Neural cell (in vitro differentiated cells): ENCODE data around the gene FRMD1. TPM values are rescaled to one million over a fixed set of nuclear protein-coding genes. Genes with fewer than 3 reads are reported as not detected.

Experiments
- H2AFZ ChIP-seq: fragments of 200-600, 300-800 bp; sonication (generic), shearing (Covaris generic); 2 replicates; pipeline ENCODE4 v1.6.0; 2014; ENCODE audit warnings: low read depth, mild to moderate bottlenecking, antibody characterized with exemption, low read length, moderate library complexity
- H3F3A ChIP-seq: fragments of 200-600 bp; shearing (Covaris generic); 2 replicates; pipeline ENCODE4 v1.6.1; 2016; ENCODE audit warnings: mild to moderate bottlenecking, moderate library complexity, mixed read lengths, antibody characterized with exemption, low read length; ENCODE audit not compliant: insufficient read depth, poor library complexity, severe bottlenecking
- H3K27ac ChIP-seq: fragments of 200-600, 300-800 bp; sonication (generic), shearing (Covaris generic); 2 replicates; pipeline ENCODE4 v1.5.1; 2014; ENCODE audit warnings: mild to moderate bottlenecking, low read length, moderate library complexity
- H3K27me3 ChIP-seq: fragments of 300-800, 200-600 bp; sonication (generic), shearing (Covaris generic); 2 replicates; pipeline ENCODE4 v1.6.0; 2014; ENCODE audit warnings: mild to moderate bottlenecking, low read depth, low read length, moderate library complexity; ENCODE audit not compliant: insufficient read depth
- H3K36me3 ChIP-seq: fragments of 300-800, 200-600 bp; sonication (generic), shearing (Covaris generic); 2 replicates; pipeline ENCODE4 v1.5.1; 2014; ENCODE audit warnings: mild to moderate bottlenecking, antibody characterized with exemption, low read length, moderate library complexity; ENCODE audit not compliant: insufficient read depth
- H3K4me2 ChIP-seq: fragments of 300-800, 200-600 bp; sonication (generic), shearing (Covaris generic); 2 replicates; pipeline ENCODE4 v1.6.0; 2014; ENCODE audit warnings: mild to moderate bottlenecking, low read length
- H3K4me3 ChIP-seq: fragments of 300-800, 200-600 bp; sonication (generic), shearing (Covaris generic); 2 replicates; pipeline ENCODE4 v1.5.1; 2014; ENCODE audit warnings: mild to moderate bottlenecking, low read length, moderate library complexity
- H3K79me2 ChIP-seq: fragments of 200-600 bp; shearing (Covaris generic); replicated peaks from 2 replicates; pipeline ENCODE4 v1.6.0; 2014; ENCODE audit warnings: mild to moderate bottlenecking, low read length, moderate library complexity; ENCODE audit not compliant: insufficient read depth
- H3K9ac ChIP-seq: fragments of 300-800, 200-600 bp; sonication (generic), shearing (Covaris generic); 2 replicates; pipeline ENCODE4 v1.6.1; 2016; ENCODE audit warnings: mild to moderate bottlenecking, low read length, mixed read lengths
- H3K9me2 ChIP-seq: fragments of 200-600 bp; shearing (Covaris generic); 2 replicates; pipeline ENCODE4 v1.6.1; 2016; ENCODE audit warnings: mild to moderate bottlenecking, low read length, mixed read lengths; ENCODE audit not compliant: insufficient read depth
- H3K9me3 ChIP-seq: fragments of 200-600, 300-800 bp; sonication (generic), shearing (Covaris generic); 2 replicates; pipeline ENCODE4 v1.6.1; 2016; ENCODE audit warnings: mild to moderate bottlenecking, mixed run types, low read length, moderate library complexity, mixed read lengths
- H4K20me1 ChIP-seq: fragments of 200-600 bp; shearing (Covaris generic); 2 replicates; pipeline ENCODE4 v1.6.1; 2016; ENCODE audit warnings: mild to moderate bottlenecking, mixed run types; ENCODE audit not compliant: insufficient read depth
- CTCF ChIP-seq: fragments of 450-650 bp; IDR thresholded peaks from 2 replicates; pipeline ENCODE4 v1.5.1; 2014; ENCODE audit warnings: antibody characterized with exemption, mild to moderate bottlenecking, moderate library complexity; ENCODE audit not compliant: poor library complexity, severe bottlenecking
- EP300 ChIP-seq: fragments of 450-650 bp; conservative IDR thresholded peaks from 2 replicates; pipeline ENCODE4 v1.6.1; 2014; ENCODE audit warnings: antibody characterized with exemption, mild to moderate bottlenecking, moderate library complexity; ENCODE audit not compliant: poor library complexity, severe bottlenecking
- EZH2 ChIP-seq: fragments of 200-600, 300-800 bp; shearing (Covaris generic), sonication (generic); IDR thresholded peaks from 2 replicates; pipeline ENCODE4 v1.6.1; 2014; ENCODE audit warnings: antibody characterized with exemption, low read length, borderline replicate concordance, mild to moderate bottlenecking; ENCODE audit not compliant: insufficient read depth, poor library complexity, severe bottlenecking
- MXI1 ChIP-seq: fragments of 450-650 bp; conservative IDR thresholded peaks from 2 replicates; pipeline ENCODE4 v1.6.1; 2014; ENCODE audit warnings: antibody characterized with exemption, mild to moderate bottlenecking; ENCODE audit not compliant: poor library complexity, severe bottlenecking
- POLR2AphosphoS5 ChIP-seq: IDR thresholded peaks from 2 replicates; pipeline ENCODE4 v1.6.1; 2012
- RAD21 ChIP-seq: fragments of 450-650 bp; conservative IDR thresholded peaks from 2 replicates; pipeline ENCODE4 v1.6.1; 2014; ENCODE audit warnings: antibody characterized with exemption, mild to moderate bottlenecking, moderate library complexity
- REST ChIP-seq: IDR thresholded peaks from 2 replicates; pipeline ENCODE4 v1.6.1; 2012; ENCODE audit warnings: borderline replicate concordance
- SMC3 ChIP-seq: fragments of 450-650 bp; conservative IDR thresholded peaks from 2 replicates; pipeline ENCODE4 v1.6.1; 2014; ENCODE audit warnings: antibody characterized with exemption, mild to moderate bottlenecking, moderate library complexity; ENCODE audit not compliant: poor library complexity
- TAF1 ChIP-seq: IDR thresholded peaks from 2 replicates; pipeline ENCODE4 v1.6.1; 2012; ENCODE audit warnings: low read depth
- polyA plus RNA-seq: library from polyadenylated mRNA; depleted of rRNA; stranded (reverse); fragments of >200 nt; gene quantifications from 2 replicates; pipeline ENCODE4 v1.2.3, GENCODE V29; 2014

The FRMD1 gene
- polyA plus RNA-seq, 1 donor from 2014 or later = not detected

DNA sequence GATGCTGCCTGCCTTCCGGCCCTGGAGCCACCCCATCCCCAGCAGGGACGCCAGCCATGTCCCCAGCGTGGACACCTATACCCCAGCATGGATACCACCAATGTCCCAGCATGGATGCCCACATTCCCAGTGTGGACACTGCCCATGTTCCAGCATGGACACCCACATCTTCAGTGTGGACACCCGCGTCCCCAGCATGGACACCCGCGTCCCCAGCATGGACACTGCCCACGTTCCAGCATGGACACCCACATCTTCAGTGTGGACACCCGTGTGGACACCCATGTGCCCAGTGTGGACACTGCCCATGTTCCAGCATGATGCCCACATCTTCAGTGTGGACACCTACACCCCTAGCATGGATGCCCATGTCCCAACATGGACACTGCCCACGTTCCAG lies 7.1 kb upstream of the FRMD1 start:
- no peaks in the 10 kb centered on the region for H3K9me3 ChIP-seq
- H3F3A ChIP-seq = no peaks in the 10 kb centered on the region
- TF ChIP-seq MXI1 (no peak), EP300 (no peak), TAF1 (no peak), SMC3 (no peak), REST (no peak), EZH2 (no peak), POLR2AphosphoS5 (no peak), RAD21 (no peak), CTCF (no peak)
- H4K20me1 ChIP-seq = no peaks in the 10 kb centered on the region
- no peaks in the 10 kb centered on the region for H3K27me3 ChIP-seq
- H3K9me2 ChIP-seq = no peaks in the 10 kb centered on the region
- H3K4me2 ChIP-seq = no peak overlapping the region
- no peak overlapping the region for H3K9ac ChIP-seq
- H3K79me2 ChIP-seq = no peaks in the 10 kb centered on the region
- no peak overlapping the region for H3K27ac ChIP-seq
- H3K36me3 ChIP-seq = no peaks in the 10 kb centered on the region
- H3K4me3 ChIP-seq = no peak overlapping the region
- H2AFZ ChIP-seq = no peak overlapping the region

DNA sequence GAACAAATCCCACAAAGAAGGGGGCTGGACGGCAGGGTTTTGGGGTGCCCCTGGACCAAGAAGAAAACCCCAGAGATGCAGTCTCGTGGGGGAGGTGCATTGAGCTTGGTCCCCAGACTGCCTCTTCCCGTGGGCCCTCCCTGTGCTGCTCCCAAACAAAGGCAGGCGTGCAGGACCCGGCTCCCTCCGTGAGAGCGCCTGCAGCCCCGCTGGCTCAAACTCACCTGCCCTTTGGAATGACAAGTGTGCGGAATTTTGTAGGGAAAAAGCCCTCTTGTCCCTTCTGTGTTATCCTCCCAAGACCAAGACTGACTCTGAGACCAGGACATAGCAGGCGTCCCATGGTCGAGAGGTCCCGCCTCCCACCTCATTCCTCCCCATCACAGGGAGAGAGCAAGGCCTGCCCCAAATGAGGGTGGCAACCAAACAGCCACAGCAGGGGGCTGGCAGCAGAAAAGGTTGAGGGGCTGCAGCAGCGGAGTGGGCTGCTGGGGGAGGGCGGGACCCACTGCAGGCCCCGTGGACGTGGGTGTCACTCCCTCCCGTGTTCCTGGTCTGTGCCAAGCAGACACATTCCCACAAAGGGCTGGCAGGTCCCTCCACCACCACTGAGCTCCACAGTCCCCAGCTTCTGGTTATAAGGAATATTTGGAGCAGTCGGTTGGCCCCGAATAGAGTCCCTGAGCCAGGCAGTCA lies 5.6 kb upstream of the FRMD1 start:
- no peak overlapping the region for H3K4me2 ChIP-seq
- H3K9me2 ChIP-seq = no peaks in the 10 kb centered on the region
- no peaks in the 10 kb centered on the region for H4K20me1 ChIP-seq

More for the DNA sequence above, 5.6 kb upstream of the FRMD1 start:
- Histone ChIP-seq H3K79me2 (no peaks in the 10 kb centered on the region), H3K9me3 (no peaks in the 10 kb centered on the region), H3K36me3 (no peaks in the 10 kb centered on the region), H3F3A (no peaks in the 10 kb centered on the region), H2AFZ (no peak overlapping the region), H3K27ac (no peak overlapping the region), H3K27me3 (no peaks in the 10 kb centered on the region), H3K9ac (no peak overlapping the region), H3K4me3 (no peak overlapping the region)
- TF ChIP-seq TAF1 (no peak), EZH2 (no peak), REST (no peak), EP300 (no peak), POLR2AphosphoS5 (no peak), RAD21 (no peak), SMC3 (no peak), CTCF (no peak), MXI1 (no peak)
